Measurements from ENCODE around the gene CDYL2.
A peak's percentile ranks its signal among the peaks of the same experiment; 100 is the strongest.
"Not testable (repeated sequence)": the region's sequence is repeated elsewhere in the genome, so short reads cannot be mapped to it uniquely, and the experiment has no call there.

CDYL2 gene

DNA sequence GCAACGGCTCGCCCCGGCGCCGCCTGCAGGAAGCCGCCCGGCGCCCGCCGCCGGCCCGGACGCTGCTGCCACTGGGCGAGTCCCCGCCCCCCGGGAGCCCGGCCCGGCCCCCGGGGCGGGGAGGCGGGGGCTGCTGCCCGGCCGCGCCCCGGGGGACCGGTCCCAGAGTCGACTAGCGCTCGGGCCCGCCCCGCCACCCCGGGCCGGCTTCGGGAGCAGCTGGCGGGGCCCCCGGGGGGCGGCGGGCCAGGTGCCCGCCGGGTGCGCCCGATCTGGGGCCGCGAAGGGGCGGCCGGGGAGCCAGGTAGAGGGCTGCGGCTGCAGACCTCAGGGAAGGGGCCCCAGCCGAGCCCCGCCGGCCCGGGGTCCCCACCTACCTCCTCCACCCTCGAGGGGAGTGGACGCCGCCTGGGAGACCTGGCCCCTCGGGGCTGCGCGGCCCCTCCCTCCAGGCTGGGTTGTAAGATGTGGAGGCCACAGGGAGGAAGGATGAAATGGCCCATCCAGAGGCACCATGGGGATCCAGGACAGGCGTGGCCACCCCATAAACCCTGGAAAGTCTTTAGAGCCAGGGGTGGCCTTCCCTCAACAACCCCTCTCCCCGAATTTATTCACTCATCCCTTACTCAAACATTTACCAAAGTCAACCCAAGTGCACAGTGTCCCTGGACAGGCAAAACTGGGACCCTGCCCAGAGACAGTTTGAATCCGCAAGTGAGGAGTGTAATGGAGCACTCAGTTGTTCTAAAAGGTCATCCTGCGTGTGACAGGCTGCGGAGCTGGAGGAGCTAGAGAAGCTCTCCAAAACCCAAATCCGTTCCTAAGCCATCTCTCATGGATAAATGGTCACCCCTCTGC lies at the start of gene CDYL2:
TSS of gene CDYL2 (minus strand) at position 73 of the 858 bp plus-strand sequence. CDS start 425 bp downstream, outside the sequence.
- DNase-seq, result no peak

- no peak for DNase-seq
These were observed 48.0 kb upstream of the CDYL2 start for GRCh38 chr16:80852261-80852872.

DNA sequence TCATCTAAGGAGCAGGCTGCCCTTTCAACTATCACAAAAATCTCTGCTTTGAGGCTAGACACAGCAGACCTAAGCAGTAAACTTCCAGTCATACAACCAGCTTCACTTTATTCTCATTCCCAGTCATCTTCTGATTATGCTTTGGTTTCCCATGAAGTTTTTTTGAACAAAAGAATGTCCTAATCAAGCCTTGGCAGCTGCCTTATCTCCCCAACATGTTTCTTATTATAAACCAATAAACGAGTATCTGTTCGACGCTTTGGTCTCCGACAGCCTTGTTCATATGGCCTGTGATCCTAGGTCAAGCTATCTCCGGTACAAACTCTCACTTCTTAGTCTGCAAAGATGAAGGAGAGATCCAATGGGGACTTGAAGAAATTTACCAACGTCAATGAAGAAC lies 47.4 kb upstream of the CDYL2 start:
- DNase-seq, result no peak

DNA sequence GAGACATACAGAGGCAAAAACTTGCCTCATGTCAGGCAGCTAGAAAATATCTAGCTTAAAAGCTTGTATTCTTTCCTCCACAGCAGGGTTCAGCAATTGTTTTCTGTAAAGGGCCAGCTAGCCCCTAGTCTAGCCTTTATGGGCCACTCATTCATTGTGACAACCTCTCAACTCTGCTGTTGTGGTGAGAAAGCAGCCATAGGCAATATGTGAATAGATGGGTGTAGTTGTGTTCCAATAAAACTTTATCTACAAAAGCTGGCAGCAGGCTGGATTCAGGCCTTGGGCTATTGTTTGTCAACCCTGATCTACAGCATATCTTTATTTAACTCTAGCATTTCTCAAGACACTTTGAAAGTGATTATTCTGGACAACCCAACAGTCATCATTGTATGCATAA lies 46.4 kb upstream of the CDYL2 start:
- no peak for DNase-seq

GRCh38 chr16:80848862-80849261 lies 44.5 kb upstream of the CDYL2 start:
- no peak for DNase-seq

- no peak for DNase-seq
These were observed 42.3 kb upstream of the CDYL2 start for GRCh38 chr16:80846680-80847079.

DNA sequence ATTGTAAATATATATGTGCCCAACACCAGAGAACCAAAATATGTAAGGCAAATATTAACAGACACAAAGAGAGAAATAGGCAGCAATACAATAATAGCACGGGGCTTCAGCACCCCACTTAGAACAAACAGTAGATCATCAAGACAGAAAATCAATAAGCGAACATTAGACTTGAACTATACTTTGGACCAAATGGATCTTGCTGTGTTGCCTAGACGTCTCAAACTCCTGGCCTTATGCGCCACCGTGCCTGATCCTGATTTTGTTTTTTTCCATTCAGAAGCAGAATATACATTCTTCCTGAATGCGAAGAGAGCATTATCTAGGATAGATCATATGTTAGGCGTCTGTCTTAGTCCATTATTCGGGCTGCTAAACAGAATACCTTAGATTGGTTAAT lies 41.9 kb upstream of the CDYL2 start:
- DNase-seq, result no peak

GRCh38 chr16:80844395-80844794 lies 40.0 kb upstream of the CDYL2 start:
- DNase-seq, result no peak

- DNase-seq, result no peak
These were observed 36.8 kb upstream of the CDYL2 start for GRCh38 chr16:80841231-80841630.

- no peak for DNase-seq
These were observed 33.2 kb upstream of the CDYL2 start for GRCh38 chr16:80837533-80838147.

DNA sequence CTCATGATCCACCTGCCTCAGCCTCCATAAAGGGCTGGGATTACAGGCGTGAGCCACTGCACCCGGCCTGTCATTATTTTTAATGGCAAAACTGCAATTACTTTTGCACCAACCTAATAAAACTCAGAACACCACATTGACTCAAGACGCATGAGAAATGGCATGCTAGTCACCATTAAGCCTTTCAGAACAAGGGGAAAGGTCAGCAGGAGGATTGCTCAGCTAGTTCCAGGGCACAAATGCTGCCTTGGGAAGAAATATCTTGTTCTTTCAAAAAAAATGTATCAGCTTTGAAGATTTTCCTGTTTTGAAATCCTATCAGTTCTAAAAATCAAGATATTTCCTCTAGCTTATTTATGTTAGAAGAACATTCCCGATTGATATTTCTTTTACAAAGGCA lies 32.4 kb upstream of the CDYL2 start:
- no peak for DNase-seq

GRCh38 chr16:80836202-80836601 lies 31.8 kb upstream of the CDYL2 start:
- DNase-seq, result no peak

GRCh38 chr16:80831039-80831438 lies 26.6 kb upstream of the CDYL2 start:
- DNase-seq, result no peak

- no peak for DNase-seq
These were observed 24.1 kb upstream of the CDYL2 start for GRCh38 chr16:80828495-80828894.

DNA sequence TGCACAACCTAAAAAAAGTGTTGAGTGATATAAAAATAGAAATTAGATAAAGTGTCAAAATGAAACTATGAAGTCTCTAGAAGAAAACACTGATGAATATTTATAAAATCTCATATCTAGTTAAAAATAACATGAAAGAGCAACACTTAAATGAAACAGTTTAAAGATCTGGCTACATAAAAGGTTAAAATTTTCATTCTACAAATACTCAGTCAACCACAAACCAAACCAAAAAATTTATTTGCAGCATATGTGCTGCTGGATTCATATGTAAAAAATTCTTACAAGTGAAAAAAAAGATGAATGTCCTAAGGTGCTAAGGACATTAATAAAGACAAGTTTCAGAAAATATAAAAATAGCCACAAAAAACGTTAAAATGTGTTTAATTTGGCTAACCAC lies 22.6 kb upstream of the CDYL2 start:
- no peak for DNase-seq

DNA sequence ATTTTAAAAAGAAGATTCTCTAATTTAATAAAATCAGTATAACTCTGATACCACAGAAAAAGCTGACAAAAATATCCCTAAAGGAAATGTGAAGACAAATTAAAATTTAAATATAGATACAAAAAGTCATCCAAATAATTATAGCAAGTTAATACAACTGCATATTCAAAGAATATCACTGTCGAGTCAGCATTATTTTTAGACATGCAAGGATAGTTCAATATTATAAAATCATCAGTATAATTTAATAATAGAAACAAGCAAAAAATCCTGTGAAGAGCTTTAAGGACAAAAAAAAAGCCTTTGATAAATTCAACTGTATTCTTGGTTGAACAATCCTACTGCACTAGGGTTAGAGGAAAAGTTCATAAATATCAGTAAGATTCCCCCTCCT lies 21.0 kb upstream of the CDYL2 start:
- DNase-seq, result no peak

- peak; percentile 38 for DNase-seq
These were observed 20.4 kb upstream of the CDYL2 start for GRCh38 chr16:80824623-80825364.

- DNase-seq, result no peak
These were observed 15.6 kb upstream of the CDYL2 start for GRCh38 chr16:80819988-80820387.

DNA sequence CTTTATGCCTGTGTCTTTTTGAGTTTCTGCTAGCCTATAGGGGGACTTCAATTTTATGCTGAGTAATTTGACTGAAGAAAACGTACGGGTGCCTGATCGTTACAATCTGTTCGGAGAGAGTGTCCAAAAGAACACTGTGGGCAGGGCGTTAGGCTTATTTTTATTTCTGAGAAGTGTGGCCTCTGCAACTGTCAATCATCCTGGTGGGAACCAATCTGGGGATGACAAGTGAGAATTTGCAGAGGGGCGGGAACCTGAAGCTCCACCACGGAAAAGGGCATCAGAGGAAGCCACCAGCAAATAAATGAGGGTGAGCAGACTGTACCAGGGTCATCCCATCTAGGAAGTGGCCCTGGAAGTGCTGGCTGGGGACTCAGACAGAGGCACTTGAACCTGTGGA lies 12.0 kb upstream of the CDYL2 start:
- DNase-seq, result no peak

GRCh38 chr16:80815278-80815677 lies 10.9 kb upstream of the CDYL2 start:
- DNase-seq, result not testable (repeated sequence)

GRCh38 chr16:80812593-80812992 lies 8.2 kb upstream of the CDYL2 start:
- DNase-seq, result no peak

GRCh38 chr16:80809366-80809765 lies 5.0 kb upstream of the CDYL2 start:
- no peak for DNase-seq

DNA sequence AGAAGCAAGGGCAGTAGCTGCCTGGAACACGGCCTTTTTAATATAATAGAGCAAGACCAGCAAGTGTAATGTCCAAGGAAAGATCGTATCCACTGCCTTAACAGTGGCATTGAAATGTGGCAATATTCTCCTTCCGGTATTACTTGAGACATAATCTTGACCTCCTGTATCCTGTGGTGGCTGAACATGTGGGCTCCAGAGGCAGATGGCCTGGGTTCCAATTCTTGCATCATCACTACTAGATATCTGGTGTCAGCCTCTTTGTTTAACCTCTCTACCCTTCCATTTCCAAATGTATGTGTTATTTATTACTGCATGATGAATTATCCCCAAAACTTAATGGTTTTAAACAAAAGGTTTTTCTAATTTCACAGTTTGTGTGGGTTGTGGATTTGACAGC lies 3.5 kb upstream of the CDYL2 start:
- DNase-seq, result no peak
